DND-41 (cell line): ENCODE results near the gene HECTD1.

Experiments used
- EZH2 ChIP-seq: IDR thresholded peaks from 3 replicates; pipeline ENCODE4 v1.6.1; 2012; ENCODE audit warnings: borderline replicate concordance, low read depth, mild to moderate bottlenecking, moderate library complexity, low read length, inconsistent platforms; ENCODE audit not compliant: severe bottlenecking
- TF ChIP-seq, protein P1 (sequence below): IDR thresholded peaks from 2 replicates; pipeline ENCODE4 v1.5.1; 2012; ENCODE audit warnings: borderline replicate concordance, low read length, moderate library complexity, mild to moderate bottlenecking; ENCODE audit not compliant: poor library complexity, severe bottlenecking; ENCODE audit errors: extremely low read depth

DNA sequence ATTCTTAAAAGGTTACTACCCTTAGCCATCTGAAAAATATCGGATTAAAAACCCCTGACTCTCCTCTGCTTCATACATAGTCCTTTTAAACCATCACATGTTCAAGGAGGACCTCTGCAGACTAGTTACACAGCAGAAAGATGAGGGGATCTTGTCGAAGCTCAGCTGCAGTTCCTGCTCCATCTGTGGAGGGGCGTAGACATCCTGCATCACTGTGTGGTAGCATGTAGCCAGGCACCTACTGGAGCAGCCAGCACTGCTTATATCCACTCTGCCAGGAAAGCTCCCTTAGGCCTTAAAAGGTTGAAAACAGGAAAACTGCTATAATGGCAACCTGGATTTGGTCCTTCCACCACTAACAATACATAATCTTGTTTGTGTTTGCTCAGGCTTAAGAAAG, 123.8 kb downstream of the HECTD1 start:
- TF ChIP-seq, protein P1, sequence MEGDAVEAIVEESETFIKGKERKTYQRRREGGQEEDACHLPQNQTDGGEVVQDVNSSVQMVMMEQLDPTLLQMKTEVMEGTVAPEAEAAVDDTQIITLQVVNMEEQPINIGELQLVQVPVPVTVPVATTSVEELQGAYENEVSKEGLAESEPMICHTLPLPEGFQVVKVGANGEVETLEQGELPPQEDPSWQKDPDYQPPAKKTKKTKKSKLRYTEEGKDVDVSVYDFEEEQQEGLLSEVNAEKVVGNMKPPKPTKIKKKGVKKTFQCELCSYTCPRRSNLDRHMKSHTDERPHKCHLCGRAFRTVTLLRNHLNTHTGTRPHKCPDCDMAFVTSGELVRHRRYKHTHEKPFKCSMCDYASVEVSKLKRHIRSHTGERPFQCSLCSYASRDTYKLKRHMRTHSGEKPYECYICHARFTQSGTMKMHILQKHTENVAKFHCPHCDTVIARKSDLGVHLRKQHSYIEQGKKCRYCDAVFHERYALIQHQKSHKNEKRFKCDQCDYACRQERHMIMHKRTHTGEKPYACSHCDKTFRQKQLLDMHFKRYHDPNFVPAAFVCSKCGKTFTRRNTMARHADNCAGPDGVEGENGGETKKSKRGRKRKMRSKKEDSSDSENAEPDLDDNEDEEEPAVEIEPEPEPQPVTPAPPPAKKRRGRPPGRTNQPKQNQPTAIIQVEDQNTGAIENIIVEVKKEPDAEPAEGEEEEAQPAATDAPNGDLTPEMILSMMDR, result no peak
- TF ChIP-seq EZH2, result no peak
